ENCODE measurements around the gene PSMD1. TPM values are rescaled to one million over a fixed set of nuclear protein-coding genes. Genes with fewer than 3 reads are reported as not detected.

PSMD1 gene
- polyA plus RNA-seq, 1 donor (not counting 4 experiments of a cell fraction or from before 2014, with no cell fraction given) = 262 TPM

DNA sequence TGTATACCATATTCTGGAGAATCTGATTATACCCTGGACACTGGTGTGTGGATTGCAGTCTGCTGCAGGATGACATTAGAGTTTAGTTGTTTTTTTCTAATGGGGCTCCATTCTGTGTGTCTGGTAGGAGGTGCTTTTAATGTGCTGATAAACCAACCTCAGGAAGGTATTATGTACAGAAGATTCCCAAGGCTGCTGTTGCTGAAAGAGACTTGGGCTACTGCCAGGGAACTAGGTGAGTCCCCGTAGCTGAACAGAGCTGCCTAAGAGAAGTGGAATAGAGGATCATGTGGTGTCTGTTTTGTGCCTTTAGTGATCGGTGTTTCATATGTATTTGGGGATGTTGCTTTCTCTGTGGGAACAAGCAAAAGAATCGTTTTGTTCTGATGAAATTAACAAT is 44.2 kb upstream of the PSMD1 start:
- DNase-seq (ENCODE audit: low read depth, low spot score) (no peak), FAIRE-seq (no peak)
- no peak overlapping the region for H2AFZ ChIP-seq (ENCODE audit: control insufficient read depth, low read length)
- H3K9ac ChIP-seq (ENCODE audit: control insufficient read depth, extremely low read depth, insufficient read depth, low read length) = no peak overlapping the region
- no peak overlapping the region for H3K27ac ChIP-seq (ENCODE audit: control insufficient read depth, insufficient read depth, low read length)
- H3K4me2 ChIP-seq (ENCODE audit: control insufficient read depth, extremely low read depth, insufficient read depth, low read depth, low read length) = no peak overlapping the region
- H3K9me1 ChIP-seq (ENCODE audit: control insufficient read depth, extremely low read depth, insufficient read depth, low read length) = no peaks in the 10 kb centered on the region
- H3K4me1 ChIP-seq (ENCODE audit: control insufficient read depth, extremely low read depth, insufficient read depth, low read length) = no peaks in the 10 kb centered on the region
- peaks cover 16% of the 10 kb centered on the region for H3K27me3 ChIP-seq (ENCODE audit: control insufficient read depth, extremely low read depth, insufficient read depth, low read length)
- no peaks in the 10 kb centered on the region for H3K36me3 ChIP-seq (ENCODE audit: control insufficient read depth in 2 of 2, extremely low read depth in 1 of 2, insufficient read depth in 2 of 2, low read length in 2 of 2)
- no peak for TF ChIP-seq EZH2 (IDR thresholded peaks at IDR 0.05; ENCODE audit: low read length)
- TF ChIP-seq, protein P1, sequence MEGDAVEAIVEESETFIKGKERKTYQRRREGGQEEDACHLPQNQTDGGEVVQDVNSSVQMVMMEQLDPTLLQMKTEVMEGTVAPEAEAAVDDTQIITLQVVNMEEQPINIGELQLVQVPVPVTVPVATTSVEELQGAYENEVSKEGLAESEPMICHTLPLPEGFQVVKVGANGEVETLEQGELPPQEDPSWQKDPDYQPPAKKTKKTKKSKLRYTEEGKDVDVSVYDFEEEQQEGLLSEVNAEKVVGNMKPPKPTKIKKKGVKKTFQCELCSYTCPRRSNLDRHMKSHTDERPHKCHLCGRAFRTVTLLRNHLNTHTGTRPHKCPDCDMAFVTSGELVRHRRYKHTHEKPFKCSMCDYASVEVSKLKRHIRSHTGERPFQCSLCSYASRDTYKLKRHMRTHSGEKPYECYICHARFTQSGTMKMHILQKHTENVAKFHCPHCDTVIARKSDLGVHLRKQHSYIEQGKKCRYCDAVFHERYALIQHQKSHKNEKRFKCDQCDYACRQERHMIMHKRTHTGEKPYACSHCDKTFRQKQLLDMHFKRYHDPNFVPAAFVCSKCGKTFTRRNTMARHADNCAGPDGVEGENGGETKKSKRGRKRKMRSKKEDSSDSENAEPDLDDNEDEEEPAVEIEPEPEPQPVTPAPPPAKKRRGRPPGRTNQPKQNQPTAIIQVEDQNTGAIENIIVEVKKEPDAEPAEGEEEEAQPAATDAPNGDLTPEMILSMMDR (optimal IDR thresholded peaks at IDR 0.05 in 1 of 3, IDR thresholded peaks at IDR 0.05 in 1 of 3, conservative IDR thresholded peaks at IDR 0.05 in 1 of 3; ENCODE audit: extremely low read depth in 1 of 3, insufficient read depth in 2 of 3, low read length in 3 of 3) = no peak
- H3K9me3 ChIP-seq (ENCODE audit: control insufficient read depth, low read depth, low read length) = no peaks in the 10 kb centered on the region
- H3K4me3 ChIP-seq (ENCODE audit: control insufficient read depth in 2 of 3, extremely low read depth in 1 of 3, insufficient read depth in 2 of 3, low read depth in 1 of 3, low read length in 3 of 3) = no peak overlapping the region
- H3K79me2 ChIP-seq (ENCODE audit: control insufficient read depth, insufficient read depth, low read length) = no peaks in the 10 kb centered on the region
- no peaks in the 10 kb centered on the region for H4K20me1 ChIP-seq (ENCODE audit: control insufficient read depth, extremely low read depth, insufficient read depth, low read length)
- dilution Hi-C loops (cut with MboI; ENCODE audit: extremely low pct_ligation_motif_present, low sequenced_read_pairs) = no loop called here

DNA sequence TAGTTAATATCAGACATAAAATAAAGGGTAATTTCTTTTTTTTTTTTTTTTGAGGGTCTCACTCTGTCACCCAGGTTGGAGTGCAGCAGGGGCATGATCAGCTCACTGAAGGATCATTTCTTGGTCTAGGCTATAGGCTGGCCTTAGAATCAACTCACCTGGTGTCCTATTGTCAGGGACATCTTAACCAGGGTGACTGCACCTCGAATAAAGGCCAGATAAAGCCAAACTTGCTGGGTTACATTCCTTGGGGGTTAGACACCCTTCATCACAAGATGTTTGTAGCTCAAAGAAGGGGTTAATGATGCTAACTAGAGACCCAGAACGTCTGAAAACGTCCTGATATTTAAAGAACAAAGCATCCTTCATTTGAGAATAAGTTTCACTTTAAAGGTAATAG is 42.8 kb upstream of the PSMD1 start:
- H3K4me3 ChIP-seq (ENCODE audit: control insufficient read depth in 2 of 3, extremely low read depth in 1 of 3, insufficient read depth in 2 of 3, low read depth in 1 of 3, low read length in 3 of 3) = no peak overlapping the region
- no peak overlapping the region for H3K9ac ChIP-seq (ENCODE audit: control insufficient read depth, extremely low read depth, insufficient read depth, low read length)
- H3K79me2 ChIP-seq (ENCODE audit: control insufficient read depth, insufficient read depth, low read length) = no peaks in the 10 kb centered on the region
- peaks cover 12% of the 10 kb centered on the region for H3K27me3 ChIP-seq (ENCODE audit: control insufficient read depth, extremely low read depth, insufficient read depth, low read length)
- no peak overlapping the region for H3K4me2 ChIP-seq (ENCODE audit: control insufficient read depth, extremely low read depth, insufficient read depth, low read depth, low read length)
- dilution Hi-C loops (cut with MboI; ENCODE audit: extremely low pct_ligation_motif_present, low sequenced_read_pairs) = no loop called here
- no peak overlapping the region for H3K27ac ChIP-seq (ENCODE audit: control insufficient read depth, insufficient read depth, low read length)
- no peak overlapping the region for H2AFZ ChIP-seq (ENCODE audit: control insufficient read depth, low read length)
- H4K20me1 ChIP-seq (ENCODE audit: control insufficient read depth, extremely low read depth, insufficient read depth, low read length) = no peaks in the 10 kb centered on the region
- no peaks in the 10 kb centered on the region for H3K9me3 ChIP-seq (ENCODE audit: control insufficient read depth, low read depth, low read length)
- FAIRE-seq (no peak), DNase-seq (ENCODE audit: low read depth, low spot score) (no peak)
- no peak for TF ChIP-seq EZH2 (IDR thresholded peaks at IDR 0.05; ENCODE audit: low read length)
- TF ChIP-seq, protein P1 (optimal IDR thresholded peaks at IDR 0.05 in 1 of 3, IDR thresholded peaks at IDR 0.05 in 1 of 3, conservative IDR thresholded peaks at IDR 0.05 in 1 of 3; ENCODE audit: extremely low read depth in 1 of 3, insufficient read depth in 2 of 3, low read length in 3 of 3) = no peak
- H3K9me1 ChIP-seq (ENCODE audit: control insufficient read depth, extremely low read depth, insufficient read depth, low read length) = no peaks in the 10 kb centered on the region
- H3K36me3 ChIP-seq (ENCODE audit: control insufficient read depth in 2 of 2, extremely low read depth in 1 of 2, insufficient read depth in 2 of 2, low read length in 2 of 2) = no peaks in the 10 kb centered on the region
- H3K4me1 ChIP-seq (ENCODE audit: control insufficient read depth, extremely low read depth, insufficient read depth, low read length) = no peaks in the 10 kb centered on the region
